Measurements from ENCODE around the gene PHF5A.

DNA sequence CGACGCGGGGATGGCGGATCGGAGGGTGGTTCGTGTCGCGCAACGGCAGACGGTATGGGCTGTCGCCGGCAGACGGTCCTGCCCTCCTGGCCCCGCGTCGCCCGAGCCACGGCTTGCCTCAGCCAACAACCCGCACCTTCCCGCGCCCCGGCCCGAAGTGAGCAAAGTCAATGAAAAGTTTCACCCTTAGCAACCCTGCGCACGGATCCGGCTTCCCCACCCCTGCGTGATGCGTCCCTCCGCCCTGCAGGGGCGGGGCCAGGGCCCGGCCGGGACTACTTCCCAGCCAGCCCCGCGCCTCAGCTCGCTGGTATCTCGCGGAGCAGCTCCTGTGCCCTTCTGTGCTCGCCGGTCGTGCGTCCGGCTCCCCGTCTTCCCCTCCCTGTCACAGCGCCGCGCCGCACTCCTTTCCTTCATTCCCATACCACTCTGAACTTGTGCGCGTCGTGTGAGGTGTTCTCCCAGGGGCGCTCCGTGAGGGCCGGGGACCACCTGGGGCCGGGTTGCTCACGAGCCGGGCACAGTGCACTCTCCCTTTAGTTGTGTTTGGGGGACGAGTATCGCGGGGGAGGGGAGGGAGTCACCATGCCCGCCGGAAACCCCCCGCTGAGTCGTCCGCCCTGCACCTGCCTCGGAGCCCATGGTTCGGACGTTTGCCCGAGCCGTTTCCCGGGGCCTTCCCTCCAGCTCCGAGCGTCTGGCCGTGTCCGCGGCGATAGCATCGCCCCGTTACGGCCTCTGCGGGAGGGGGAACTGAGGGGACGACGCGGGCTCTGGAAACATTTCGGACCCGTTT lies 21.7 kb downstream of the PHF5A start, which contains the start of gene TOB2:
- peak; percentile 100 for TF ChIP-seq POLR2A (IDR thresholded peaks at IDR 0.05; ENCODE audit: low read length)
- no peak for TF ChIP-seq GATA1 (IDR thresholded peaks at IDR 0.05; ENCODE audit: low read depth, low read length)

All from erythroblast (primary cell).